ENCODE measurements around the gene EPPIN. TPM values are rescaled to one million over a fixed set of nuclear protein-coding genes. Genes with fewer than 3 reads are reported as not detected.
A peak's percentile ranks its signal among the peaks of the same experiment; 100 is the strongest.
"Not testable (repeated sequence)": the region's sequence is repeated elsewhere in the genome, so short reads cannot be mapped to it uniquely, and the experiment has no call there.

The EPPIN gene
- total RNA-seq: not detected

GRCh38 chr20:45547206-45547770 is at the start of gene EPPIN:
Gene EPPIN, minus strand, starts transcription at chr20:45547401. Its CDS starts 44 bp downstream, at chr20:45547357.
- DNase-seq: no peak

GRCh38 chr20:45595235-45595634 is 48.0 kb upstream of the EPPIN start:
- no peak for DNase-seq

GRCh38 chr20:45593498-45593897 is 46.3 kb upstream of the EPPIN start:
- no peak for DNase-seq

- DNase-seq: peak; percentile 3
Observed at GRCh38 chr20:45592574-45593189, 45.5 kb upstream of the EPPIN start.

- DNase-seq: no peak
Observed at GRCh38 chr20:45589725-45590124, 42.5 kb upstream of the EPPIN start.

GRCh38 chr20:45588800-45589199 is 41.6 kb upstream of the EPPIN start:
- DNase-seq: no peak

GRCh38 chr20:45585986-45586385 is 38.8 kb upstream of the EPPIN start:
- DNase-seq: not testable (repeated sequence)

- not testable (repeated sequence) for DNase-seq
Observed at GRCh38 chr20:45584294-45584693, 37.1 kb upstream of the EPPIN start.

GRCh38 chr20:45583502-45583901 is 36.3 kb upstream of the EPPIN start:
- no peak for DNase-seq

- DNase-seq: no peak
Observed at GRCh38 chr20:45581702-45582101, 34.5 kb upstream of the EPPIN start.

- DNase-seq: no peak
Observed at GRCh38 chr20:45579184-45579583, 32.0 kb upstream of the EPPIN start, which contains the start of gene WFDC8. Gene WFDC8, minus strand, starts transcription at chr20:45579284. Its CDS starts 37 bp downstream, at chr20:45579247.

- DNase-seq: peak; percentile 13
Observed at GRCh38 chr20:45578231-45578630, 31.0 kb upstream of the EPPIN start.

- peak; percentile 5 for DNase-seq
Observed at GRCh38 chr20:45576995-45577394, 29.8 kb upstream of the EPPIN start.

- no peak for DNase-seq
Observed at GRCh38 chr20:45575931-45576330, 28.7 kb upstream of the EPPIN start.

GRCh38 chr20:45569650-45570049 is 22.4 kb upstream of the EPPIN start:
- DNase-seq: not testable (repeated sequence)

- no peak for DNase-seq
Observed at GRCh38 chr20:45564760-45565276, 17.6 kb upstream of the EPPIN start.

- no peak for DNase-seq
Observed at GRCh38 chr20:45555198-45555597, 8.0 kb upstream of the EPPIN start.

GRCh38 chr20:45552456-45552855 is 5.3 kb upstream of the EPPIN start:
- no peak for DNase-seq

- no peak for DNase-seq
Observed at GRCh38 chr20:45550765-45551164, 3.6 kb upstream of the EPPIN start.

- no peak for DNase-seq
Observed at GRCh38 chr20:45548410-45548809, 1.2 kb upstream of the EPPIN start.

GRCh38 chr20:45545754-45546453 is 1.3 kb downstream of the EPPIN start:
- peak; percentile 29 for DNase-seq

GRCh38 chr20:45545351-45545750 is 1.9 kb downstream of the EPPIN start:
- no peak for DNase-seq

GRCh38 chr20:45539382-45539781 is 7.8 kb downstream of the EPPIN start, which contains the start of gene WFDC6:
Gene WFDC6, minus strand, starts transcription at chr20:45539482. Its CDS starts 75 bp downstream, at chr20:45539407.
- no peak for DNase-seq
